DMS 273 (cell line): ENCODE data around the gene ASZ1.
"Not testable (repeated sequence)": the region's sequence is repeated elsewhere in the genome, so short reads cannot be mapped to it uniquely, and the experiment has no call there.

Experiments used
- DNase-seq: peaks from one replicate; lab custom pipeline; 2025; ENCODE audit not compliant: unreplicated experiment; lab: John Stamatoyannopoulos, UW

The ASZ1 gene, protein sequence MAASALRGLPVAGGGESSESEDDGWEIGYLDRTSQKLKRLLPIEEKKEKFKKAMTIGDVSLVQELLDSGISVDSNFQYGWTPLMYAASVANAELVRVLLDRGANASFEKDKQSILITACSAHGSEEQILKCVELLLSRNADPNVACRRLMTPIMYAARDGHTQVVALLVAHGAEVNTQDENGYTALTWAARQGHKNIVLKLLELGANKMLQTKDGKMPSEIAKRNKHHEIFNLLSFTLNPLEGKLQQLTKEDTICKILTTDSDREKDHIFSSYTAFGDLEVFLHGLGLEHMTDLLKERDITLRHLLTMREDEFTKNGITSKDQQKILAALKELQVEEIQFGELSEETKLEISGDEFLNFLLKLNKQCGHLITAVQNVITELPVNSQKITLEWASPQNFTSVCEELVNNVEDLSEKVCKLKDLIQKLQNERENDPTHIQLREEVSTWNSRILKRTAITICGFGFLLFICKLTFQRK

DNA sequence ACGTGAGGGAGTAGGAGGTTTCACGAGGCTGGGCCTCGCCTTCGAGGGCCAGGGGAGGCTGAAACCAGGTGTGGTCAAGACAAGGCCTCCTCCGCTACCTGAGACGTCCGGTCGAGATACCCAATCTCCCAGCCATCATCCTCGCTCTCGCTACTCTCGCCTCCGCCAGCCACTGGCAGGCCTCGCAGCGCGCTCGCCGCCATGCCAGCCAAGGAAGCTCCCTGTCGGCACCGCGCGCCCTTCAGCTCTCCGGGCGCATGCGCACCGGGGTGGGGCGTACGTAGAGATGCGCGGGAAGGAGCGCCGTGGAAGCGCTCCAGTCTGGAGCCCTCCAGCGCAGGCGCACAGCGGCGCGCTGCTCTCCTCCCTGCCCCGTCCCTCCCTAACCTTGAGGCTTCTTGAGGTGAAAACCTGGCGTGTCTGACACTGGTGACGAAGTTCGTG is at the start of gene ASZ1:
ASZ1 (minus strand) TSS at position 236 of the 444 bp plus-strand sequence; CDS start at position 203, 33 bp downstream.
- no peak for DNase-seq

DNA sequence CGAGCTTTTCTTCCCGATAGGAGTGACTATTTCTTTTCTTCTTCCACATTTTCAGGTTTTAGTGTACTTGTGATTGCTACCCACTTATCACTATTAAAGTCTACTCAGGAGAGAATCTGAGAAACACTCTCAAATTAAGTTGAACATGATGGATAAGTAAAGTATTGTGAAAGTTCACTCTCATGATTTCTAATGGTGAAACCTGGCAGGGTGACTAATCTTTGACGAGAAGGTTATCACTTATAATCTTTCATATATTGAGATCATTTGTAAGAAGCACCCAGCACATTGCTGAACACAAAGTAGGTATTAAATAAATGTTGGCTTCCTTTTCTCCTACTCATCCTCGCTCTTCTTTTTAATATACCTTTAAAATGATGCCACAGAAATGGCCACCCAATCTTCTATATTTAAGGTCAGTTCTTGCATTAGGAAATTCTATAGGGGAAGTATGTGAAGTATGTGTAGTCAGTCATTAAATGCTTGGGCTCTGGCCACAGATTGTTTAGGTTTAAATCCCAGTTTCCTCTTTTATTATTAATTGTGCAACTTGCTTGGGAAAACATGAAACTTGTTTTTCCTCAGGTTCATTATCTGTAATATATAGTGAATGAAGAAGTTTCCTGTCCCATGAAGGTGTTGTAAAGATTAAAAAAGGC is 49.4 kb upstream of the ASZ1 start:
- DNase-seq, result no peak

DNA sequence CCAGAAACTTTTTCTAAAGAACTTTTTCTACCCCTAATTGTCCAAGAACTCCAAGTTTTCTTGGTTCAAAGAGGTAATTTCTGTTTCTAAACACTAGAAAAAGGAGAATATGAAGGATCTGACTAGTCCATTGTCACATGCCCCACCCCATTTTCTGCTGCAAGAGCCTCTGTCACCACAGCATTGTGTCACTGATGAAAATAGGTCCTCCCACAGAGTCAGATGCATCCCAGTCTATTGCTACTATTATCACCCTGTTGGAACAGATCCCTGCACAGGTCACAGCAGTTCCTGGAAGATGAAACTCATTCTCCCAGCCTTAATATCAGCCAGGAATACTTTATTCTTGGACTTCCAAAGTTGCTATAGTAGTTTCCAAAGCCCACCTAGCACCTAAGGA is 45.0 kb upstream of the ASZ1 start:
- no peak for DNase-seq

DNA sequence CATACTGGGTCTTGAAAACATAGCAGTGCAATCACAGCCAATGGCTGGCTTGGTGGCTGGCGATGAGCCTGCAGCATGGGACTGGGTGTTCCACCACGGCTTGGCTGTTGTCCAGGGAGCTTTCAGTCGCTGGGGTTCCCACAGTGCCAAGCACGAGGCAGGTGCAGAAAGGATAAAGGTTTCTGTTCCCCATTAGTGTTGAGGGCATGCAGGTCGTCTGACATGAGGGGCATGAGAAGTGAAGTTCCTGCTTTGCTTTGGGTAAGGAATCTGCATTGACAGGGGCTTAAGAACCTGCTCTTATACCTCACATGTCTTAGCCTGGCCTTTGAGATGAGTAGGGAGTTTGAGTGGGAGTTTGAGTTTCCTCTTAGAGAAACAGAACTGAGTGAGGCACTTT is 43.5 kb upstream of the ASZ1 start:
- DNase-seq, result no peak

DNA sequence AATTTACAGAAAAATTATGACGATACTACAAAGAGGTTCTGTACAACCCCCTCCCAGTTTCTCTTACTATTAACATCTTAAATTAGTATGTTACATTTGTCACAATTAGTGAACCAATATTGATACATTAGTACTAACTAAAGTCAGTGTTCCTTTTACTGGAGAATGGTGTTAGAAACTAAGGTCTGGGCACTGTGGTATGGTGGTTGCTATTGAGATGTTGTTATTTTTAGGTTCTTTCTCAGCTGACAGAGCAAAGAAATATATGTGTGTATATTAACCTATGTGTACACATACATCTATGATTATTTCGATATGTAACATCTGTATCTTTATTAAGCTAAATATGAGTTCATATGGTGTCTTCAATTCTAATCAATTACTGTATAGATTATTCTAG is 40.9 kb upstream of the ASZ1 start:
- no peak for DNase-seq

DNA sequence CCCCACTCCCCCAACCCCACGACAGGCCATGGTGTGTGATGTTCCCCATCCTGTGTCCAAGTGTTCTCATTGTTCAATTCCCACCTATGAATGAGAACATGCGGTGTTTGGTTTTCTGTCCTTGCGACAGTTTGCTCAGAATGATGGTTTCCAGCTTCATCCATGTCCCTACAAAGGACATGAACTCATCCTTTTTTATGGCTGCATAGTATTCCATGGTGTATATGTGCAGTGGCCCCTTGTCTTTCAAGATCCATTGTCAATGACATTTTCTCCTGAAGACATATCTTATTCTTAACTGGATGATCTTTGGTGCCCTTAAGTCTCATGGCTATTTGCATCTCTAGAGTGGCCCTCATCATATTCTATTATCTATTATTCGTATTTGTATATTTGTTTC is 33.5 kb upstream of the ASZ1 start:
- DNase-seq, result not testable (repeated sequence)

DNA sequence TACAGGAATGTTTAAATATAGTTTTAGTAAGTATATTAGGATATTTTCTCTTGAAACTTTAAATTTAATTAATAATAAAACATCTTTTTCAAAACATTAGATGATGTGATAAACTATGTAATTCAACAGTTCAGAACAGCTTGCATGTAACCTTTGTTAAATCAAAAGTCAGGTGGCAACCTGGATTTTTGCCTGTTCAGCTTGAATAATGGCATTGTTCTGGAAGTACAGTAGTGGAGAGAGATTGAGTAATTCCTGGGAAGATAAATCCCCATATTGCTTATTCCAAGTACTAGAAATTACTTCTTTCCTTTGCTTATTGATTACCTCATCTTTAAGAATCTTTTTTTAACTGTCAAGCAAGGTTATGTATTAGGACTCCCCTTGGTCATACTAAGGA is 32.4 kb upstream of the ASZ1 start:
- no peak for DNase-seq

DNA sequence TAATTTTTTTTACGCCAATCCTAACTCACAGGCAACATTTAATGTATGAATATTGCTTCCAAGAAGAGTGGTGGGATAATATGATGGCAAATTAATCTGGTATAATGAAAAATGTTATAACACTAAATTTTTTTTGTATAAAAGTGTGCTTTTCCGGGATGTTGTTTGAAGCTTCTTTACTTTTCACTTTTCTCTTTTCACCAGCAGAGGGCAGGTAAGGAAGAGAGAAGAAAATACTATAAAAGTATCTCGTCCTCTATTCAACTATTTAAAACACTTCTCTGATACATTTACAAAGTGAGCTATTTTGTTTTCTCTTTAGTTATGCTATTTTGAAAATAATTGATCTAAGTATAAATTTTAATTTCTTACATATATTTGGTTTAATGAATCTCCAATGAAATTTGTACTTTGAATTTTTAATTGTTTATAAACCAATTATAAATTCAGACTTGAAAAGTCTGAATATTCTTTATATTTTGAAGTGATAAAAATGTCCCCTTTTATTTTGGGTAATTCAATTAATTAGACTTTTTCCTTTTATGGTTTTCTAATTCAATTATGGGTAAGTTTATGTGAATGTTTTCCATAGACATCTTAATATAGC is 31.8 kb upstream of the ASZ1 start:
- peak; percentile 61 for DNase-seq

DNA sequence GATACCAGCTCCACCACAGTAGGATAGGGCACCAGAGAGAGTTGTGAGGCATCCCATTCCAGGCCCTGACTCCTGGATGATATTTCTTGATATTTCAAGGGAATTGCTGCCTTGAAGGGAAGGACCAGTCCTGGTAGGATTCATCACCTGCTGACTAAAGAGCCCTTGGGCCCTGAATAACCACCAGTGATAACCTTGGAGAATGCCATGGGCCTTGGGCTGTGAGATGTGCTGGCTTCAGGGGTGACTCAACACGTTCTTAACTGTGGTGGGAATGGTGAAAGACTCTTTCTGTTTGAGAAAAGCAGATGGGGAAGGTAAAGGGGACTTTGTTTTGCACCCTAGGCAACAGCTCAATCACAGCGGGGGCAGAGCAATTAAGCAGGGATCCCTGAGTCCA is 21.4 kb upstream of the ASZ1 start:
- no peak for DNase-seq

DNA sequence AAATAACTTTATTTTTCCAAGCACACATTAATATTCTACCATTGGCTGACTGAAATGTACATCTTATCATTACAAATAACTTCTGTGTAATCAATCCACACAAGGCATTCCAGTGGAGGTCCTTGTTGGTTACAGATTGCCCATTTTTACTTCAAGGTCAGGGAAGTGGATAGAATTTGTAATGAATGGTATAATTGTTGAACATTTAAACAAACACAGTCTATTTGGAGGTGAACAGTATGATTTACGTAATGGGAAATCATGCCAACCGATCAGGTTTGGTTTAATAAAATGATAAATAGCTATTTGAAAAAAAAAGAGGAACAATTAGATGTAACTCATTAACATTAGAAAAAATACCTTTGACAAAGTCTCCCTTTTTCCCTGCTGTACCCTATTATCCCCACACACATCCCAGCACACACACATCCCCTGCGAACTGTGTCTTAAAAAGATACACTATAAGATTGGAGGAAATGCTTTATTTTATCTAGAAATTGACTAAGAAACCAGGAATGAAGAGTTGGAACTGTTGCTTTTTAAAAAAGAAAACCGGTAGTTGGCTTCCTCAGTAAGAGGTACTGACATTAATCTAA is 19.0 kb upstream of the ASZ1 start:
- no peak for DNase-seq

DNA sequence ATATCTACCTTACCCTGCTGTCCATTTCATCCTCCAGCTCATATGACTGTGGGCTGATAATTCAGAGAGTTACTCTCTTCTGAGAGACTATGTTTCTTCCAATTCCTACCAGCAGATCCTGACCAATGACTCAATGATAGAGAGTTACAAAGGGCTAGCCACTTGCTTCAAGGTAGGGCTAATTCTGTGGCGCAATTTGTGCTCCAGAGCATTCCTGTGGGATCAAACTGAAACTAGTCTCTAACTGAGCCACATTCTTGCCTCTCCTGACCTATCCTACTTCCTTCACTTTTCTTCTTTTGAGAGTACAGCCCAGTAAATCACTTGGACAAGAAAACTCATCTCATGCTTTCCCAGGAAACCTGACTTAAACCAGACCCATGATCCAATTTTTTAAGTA is 17.9 kb upstream of the ASZ1 start:
- DNase-seq, result no peak

DNA sequence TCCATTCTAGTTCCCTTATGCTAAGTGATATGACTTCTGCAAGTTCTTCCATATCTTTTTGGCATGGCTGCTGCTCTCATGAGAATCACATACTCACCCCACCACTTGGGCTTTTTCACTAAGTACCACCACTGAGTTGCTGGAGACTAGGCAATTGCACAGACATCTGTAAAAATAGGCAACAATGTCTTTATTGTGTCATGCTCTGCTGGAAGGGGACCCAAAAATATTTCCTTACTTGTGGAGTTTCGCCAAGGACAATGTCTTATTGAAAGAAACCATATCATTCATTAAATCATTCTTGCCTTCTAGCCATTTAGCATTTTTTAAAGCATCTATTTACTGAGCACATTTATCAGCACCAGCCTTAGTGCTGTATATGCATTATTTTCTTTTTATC is 17.4 kb upstream of the ASZ1 start:
- no peak for DNase-seq

DNA sequence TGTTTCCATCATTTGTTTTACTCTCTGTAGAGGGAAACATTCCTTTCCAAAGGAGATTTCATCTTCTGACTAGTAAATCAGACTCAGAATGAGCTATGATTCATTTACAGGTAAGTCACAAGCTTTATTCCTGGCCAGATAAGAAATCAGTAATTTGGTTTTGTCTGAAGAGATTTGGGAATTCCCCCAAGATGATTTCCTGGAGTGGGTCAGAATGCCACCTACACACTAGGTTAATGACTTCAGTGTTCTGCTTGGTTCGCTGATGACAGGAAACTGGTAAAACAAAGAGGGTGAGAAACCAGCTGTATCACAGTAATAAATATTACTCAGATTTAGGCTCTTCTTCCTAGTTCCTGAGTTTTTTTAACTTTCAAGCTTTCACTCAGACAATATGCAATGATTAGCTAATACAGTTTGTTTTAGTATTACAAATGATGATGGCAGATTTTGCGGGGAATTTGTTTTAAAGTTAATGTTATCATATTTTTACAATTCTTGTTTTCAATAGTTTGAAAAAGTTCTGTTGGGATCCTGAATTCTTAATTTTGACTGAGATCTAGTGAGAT is 8.3 kb upstream of the ASZ1 start:
- DNase-seq, result no peak

DNA sequence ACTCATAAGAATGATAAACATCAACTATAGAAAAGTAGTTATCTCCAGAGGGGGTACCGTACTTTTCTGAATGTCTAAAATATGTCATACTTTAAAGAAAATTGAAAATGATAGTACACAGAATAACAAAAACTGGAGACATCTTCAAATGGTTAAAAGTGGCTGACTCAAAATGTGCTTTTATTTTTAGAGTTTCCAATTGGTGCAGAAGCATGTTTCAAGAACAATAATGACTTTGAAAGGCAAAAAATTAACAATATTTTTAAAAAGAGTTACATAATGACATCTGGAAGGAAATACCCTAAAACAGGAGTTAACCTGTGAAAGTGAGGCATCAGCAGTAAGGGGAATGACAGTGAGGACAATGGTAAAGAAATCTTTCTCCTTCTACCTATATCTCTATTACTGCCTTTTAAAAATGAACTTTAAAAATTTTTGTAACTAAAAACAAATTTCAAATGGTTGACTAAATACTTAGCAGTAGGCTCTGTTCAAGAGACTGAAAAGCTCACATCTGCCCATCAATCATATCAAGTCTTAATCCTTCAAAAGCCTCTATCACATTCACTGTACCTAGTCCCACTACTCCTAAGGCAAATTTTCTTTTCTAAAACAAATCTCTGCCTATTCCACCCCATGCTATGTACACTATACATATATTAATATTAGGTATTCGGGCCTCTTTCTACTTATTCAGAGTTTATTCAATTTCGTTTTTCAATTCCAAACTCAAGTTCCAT is 3.0 kb downstream of the ASZ1 start:
- DNase-seq, result no peak

DNA sequence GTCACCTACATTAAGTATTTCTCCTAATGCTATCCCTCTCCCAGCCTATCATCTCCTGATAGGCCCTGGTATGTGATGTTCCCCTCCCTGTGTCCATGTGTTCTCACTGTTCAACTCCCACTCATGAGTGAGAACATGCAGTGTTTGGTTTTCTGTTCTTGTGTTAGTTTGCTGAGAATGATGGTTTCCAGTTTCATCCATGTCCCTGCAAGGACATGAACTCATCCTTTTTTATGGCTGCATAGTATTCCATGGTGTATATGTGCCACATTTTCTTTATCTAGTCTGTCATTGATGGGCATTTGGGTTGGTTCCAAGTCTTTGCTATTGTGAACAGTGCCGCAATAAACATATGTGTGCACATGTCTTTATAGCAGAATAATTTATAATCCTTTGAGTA is 12.7 kb downstream of the ASZ1 start:
- DNase-seq, result not testable (repeated sequence)

DNA sequence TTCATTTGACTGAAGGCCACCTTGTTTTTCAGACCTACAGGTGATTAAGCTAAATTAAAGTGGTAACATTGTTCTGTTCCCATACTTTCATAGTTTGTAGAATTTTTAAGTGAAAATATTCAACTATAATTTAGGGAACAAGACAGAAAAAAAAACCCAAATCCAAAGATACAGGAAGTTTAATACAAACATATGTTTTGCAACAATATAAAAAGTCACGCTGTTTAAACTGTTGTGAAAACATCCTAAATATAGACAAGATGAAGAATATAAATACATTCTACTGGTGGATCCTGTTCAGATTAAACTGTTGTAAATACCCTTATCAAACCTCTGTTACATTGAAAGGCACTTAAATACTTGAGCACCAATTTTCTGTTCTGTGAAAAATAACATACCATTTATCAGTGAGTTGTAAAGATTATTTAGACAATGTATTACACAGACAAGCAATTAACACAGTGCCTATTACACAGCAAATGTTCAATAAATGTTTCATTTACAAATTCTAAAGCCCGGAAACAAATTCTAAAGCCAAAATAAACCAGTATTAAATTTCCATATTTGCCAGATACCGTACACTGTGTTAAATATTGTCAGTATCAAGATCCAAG is 14.2 kb downstream of the ASZ1 start:
- DNase-seq, result no peak

DNA sequence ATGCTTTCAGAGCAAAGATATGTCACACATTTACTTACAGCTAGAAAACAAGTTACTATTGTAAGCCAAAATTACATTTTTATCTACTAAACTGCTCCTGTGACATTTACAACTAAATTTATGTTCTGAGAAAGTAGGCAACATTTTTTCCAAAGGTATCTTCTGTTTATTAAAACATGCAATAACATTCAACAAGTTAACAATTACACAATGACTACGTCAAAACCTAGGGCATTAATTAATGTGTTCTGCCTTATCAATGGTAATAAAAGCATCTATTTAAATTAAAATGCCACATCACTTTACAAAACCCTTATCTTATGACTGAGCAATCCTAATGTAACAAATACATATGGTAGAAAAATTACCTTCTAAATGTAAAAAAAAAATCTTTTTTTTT is 14.9 kb downstream of the ASZ1 start:
- no peak for DNase-seq

DNA sequence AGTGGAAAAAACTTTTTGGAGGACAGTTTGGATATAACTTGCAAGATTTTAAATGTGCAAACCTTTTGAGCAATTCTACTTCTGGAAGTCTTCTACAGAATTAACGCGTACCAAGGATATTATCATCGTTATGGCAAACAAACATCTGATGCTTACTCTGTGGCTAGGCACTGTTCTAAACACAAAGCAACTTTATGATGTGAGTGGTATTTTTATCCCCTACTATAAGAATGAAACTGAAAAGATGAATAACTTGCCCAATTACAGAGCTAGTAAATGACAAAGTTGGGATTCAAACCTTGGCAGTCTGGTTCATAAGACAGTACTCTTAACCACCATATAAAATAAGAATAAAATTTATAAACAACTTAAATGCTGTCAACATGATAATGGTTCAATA is 15.8 kb downstream of the ASZ1 start:
- no peak for DNase-seq

DNA sequence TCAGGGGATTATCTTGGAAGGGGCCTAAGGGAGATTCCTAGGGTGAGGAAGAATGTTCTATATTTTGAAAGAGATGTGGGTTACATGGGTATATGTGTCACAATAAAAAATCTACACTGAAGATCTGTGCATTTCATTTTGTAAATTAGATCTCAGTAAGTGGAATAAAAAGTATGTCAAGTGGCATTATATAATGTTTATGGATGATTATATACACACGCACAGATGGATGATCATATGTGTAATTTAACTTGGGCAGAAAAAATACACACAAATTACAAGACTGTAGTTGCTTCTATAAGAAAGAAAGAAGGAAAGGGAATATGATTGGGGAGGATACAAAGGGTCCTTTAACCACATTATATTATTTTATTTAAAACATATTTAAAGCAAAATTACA is 18.5 kb downstream of the ASZ1 start:
- DNase-seq, result no peak

DNA sequence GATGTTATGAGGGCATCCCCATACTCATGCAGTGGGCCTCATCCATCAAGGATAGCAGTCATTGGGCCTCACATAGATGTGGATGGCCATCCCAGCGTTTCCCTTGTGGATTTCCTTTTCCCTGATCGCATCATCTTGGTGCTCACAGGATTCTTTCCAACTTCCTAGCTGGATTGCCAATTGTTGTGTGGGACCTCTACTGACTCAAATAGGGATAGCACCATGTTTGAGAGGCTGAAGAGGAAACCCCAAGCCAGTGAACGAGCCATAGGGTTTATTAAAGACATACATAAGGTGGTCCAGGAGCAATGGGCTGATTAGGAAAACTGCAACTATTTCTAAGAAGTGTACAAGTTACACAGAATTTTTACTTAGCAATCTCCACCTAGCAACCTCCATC is 21.8 kb downstream of the ASZ1 start:
- DNase-seq, result peak; percentile 10
